ENCODE data around the gene NAP1L2.
"Not testable (repeated sequence)": the region's sequence is repeated elsewhere in the genome, so short reads cannot be mapped to it uniquely, and the experiment has no call there.

Gene NAP1L2

DNA sequence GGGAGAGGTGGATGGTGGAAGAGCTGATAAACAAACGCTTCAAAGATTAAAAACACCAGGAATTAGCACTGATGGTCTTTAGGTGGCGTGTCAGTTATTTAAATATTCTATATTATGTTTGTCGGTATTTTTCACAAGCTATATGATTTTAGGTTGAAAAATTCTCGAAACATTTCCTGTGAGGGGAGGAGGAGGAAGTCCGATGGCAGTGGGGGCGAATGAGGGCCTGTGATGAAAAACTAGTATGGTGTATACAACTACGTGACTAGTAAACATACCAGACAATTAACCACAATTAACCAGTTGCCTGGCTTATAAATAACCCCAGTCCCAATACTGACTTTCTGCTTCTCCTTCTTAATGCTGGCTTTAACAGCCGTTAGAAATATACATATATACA lies 595 bp upstream of the NAP1L2 start:
- Histone ChIP-seq H3K36me3 (ENCODE audit: low read depth) (no peaks in the 10 kb centered on the region), H3K4me1 (ENCODE audit: insufficient read depth, poor library complexity, severe bottlenecking) (no peaks in the 10 kb centered on the region), H3K27ac (ENCODE audit: poor library complexity, severe bottlenecking) (no peak overlapping the region), H3K27me3 (ENCODE audit: insufficient read depth, poor library complexity, severe bottlenecking) (peaks cover 9% of the 10 kb centered on the region), H3K4me3 (ENCODE audit: severe bottlenecking) (no peak overlapping the region), H3K9me3 (ENCODE audit: severe bottlenecking) (no peaks in the 10 kb centered on the region)
- no peak for DNase-seq (ENCODE audit: low spot score)
- ATAC-seq (ENCODE audit: low read depth): no peak
- TF ChIP-seq CTCF (IDR thresholded peaks at IDR 0.05; ENCODE audit: poor library complexity, severe bottlenecking): no peak

- H3K9me3 ChIP-seq (ENCODE audit: severe bottlenecking): no peaks in the 10 kb centered on the region
- ATAC-seq (ENCODE audit: low read depth) (no peak), DNase-seq (ENCODE audit: low spot score) (no peak)
- peaks cover 9% of the 10 kb centered on the region for H3K27me3 ChIP-seq (ENCODE audit: insufficient read depth, poor library complexity, severe bottlenecking)
- H3K36me3 ChIP-seq (ENCODE audit: low read depth): no peaks in the 10 kb centered on the region
- TF ChIP-seq CTCF (IDR thresholded peaks at IDR 0.05; ENCODE audit: poor library complexity, severe bottlenecking): no peak
- no peaks in the 10 kb centered on the region for H3K4me1 ChIP-seq (ENCODE audit: insufficient read depth, poor library complexity, severe bottlenecking)
- H3K27ac ChIP-seq (ENCODE audit: poor library complexity, severe bottlenecking): no peak overlapping the region
- H3K4me3 ChIP-seq (ENCODE audit: severe bottlenecking): no peak overlapping the region
Observed at GRCh38 chrX:73213734-73214425, 771 bp downstream of the NAP1L2 start.

- no peak for TF ChIP-seq CTCF (IDR thresholded peaks at IDR 0.05; ENCODE audit: poor library complexity, severe bottlenecking)
- Histone ChIP-seq H3K9me3 (ENCODE audit: severe bottlenecking) (no peaks in the 10 kb centered on the region), H3K27ac (ENCODE audit: poor library complexity, severe bottlenecking) (no peak overlapping the region), H3K4me1 (ENCODE audit: insufficient read depth, poor library complexity, severe bottlenecking) (no peaks in the 10 kb centered on the region), H3K27me3 (ENCODE audit: insufficient read depth, poor library complexity, severe bottlenecking) (no peaks in the 10 kb centered on the region), H3K36me3 (ENCODE audit: low read depth) (no peaks in the 10 kb centered on the region), H3K4me3 (ENCODE audit: severe bottlenecking) (no peak overlapping the region)
- no peak for DNase-seq (ENCODE audit: low spot score)
- ATAC-seq (ENCODE audit: low read depth): no peak
Observed at GRCh38 chrX:73206366-73206765, 8.3 kb downstream of the NAP1L2 start.

GRCh38 chrX:73182502-73183114 lies 32.0 kb downstream of the NAP1L2 start:
- DNase-seq (ENCODE audit: low spot score) (no peak), ATAC-seq (ENCODE audit: low read depth) (no peak)
- Histone ChIP-seq H3K9me3 (ENCODE audit: severe bottlenecking) (no peaks in the 10 kb centered on the region), H3K4me3 (ENCODE audit: severe bottlenecking) (no peak overlapping the region), H3K27me3 (ENCODE audit: insufficient read depth, poor library complexity, severe bottlenecking) (no peaks in the 10 kb centered on the region), H3K36me3 (ENCODE audit: low read depth) (no peaks in the 10 kb centered on the region), H3K27ac (ENCODE audit: poor library complexity, severe bottlenecking) (no peak overlapping the region), H3K4me1 (ENCODE audit: insufficient read depth, poor library complexity, severe bottlenecking) (no peaks in the 10 kb centered on the region)
- no peak for TF ChIP-seq CTCF (IDR thresholded peaks at IDR 0.05; ENCODE audit: poor library complexity, severe bottlenecking)

DNA sequence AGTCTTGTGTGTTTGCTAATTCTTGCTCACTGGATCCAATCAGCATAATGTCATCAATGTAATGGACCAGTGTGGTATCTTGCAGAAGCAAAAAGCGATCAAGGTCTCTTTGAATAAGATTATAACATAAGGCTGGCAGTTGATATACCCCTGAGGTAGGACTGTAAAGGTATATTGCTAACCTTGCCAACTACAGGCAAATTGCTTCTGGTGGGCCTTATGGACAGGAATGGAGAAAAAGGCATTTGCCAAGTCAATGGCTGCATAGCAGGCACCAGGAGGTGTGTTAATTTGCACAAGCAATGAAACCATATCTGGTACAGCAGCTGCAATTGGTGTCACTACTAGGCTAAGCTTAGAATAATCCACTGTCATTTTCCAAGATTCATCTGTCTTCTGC lies 45.7 kb downstream of the NAP1L2 start:
- ATAC-seq (ENCODE audit: low read depth); H3K27me3 ChIP-seq (ENCODE audit: insufficient read depth, poor library complexity, severe bottlenecking); H3K4me3 ChIP-seq (ENCODE audit: severe bottlenecking); DNase-seq (ENCODE audit: low spot score); H3K27ac ChIP-seq (ENCODE audit: poor library complexity, severe bottlenecking); H3K9me3 ChIP-seq (ENCODE audit: severe bottlenecking); H3K36me3 ChIP-seq (ENCODE audit: low read depth); H3K4me1 ChIP-seq (ENCODE audit: insufficient read depth, poor library complexity, severe bottlenecking): not testable (repeated sequence)
